OCI-LY1 (cell line): ENCODE data around the gene RRAGD.

Experiments used
- CTCF ChIP-seq: fragments of 200-600 bp; sonication (generic), shearing (Covaris generic); IDR thresholded peaks from 2 replicates; pipeline ENCODE4 v1.5.1; 2017; ENCODE audit warnings: mild to moderate bottlenecking, antibody characterized with exemption, low read length, moderate library complexity, mixed read lengths
- EZH2 ChIP-seq: fragments of 200-600 bp; sonication (generic), shearing (Covaris generic); IDR thresholded peaks from 2 replicates; pipeline ENCODE4 v1.8.0; 2017; ENCODE audit warnings: borderline replicate concordance, mixed run types, mild to moderate bottlenecking, antibody characterized with exemption, low read length, moderate library complexity, mixed read lengths

DNA sequence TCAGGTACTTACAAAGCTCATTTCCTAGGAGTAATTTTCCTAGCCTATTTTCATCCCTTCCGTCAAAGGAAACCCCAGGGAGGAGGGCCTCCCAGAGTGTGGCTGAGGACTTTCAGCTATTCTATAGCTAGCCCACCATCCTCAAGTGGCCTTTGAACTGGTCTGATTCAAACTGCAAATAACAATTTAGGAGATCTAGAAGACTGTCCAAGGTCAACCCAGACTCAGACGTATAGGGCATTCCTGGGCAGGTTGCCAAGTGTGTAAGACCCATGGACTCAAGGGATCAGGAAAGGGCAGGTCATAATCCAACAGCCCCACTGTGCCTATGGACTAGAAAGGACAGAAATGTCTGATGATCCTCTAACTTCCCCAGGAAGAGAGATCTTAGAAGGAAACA lies 2.1 kb upstream of the RRAGD start:
- TF ChIP-seq CTCF (no peak), EZH2 (no peak)
